SJSA1 (cell line): Measurements from ENCODE around the gene FOXC2. TPM values are rescaled to one million over a fixed set of nuclear protein-coding genes. Genes with fewer than 3 reads are reported as not detected.
A peak's percentile ranks its signal among the peaks of the same experiment; 100 is the strongest.

ENCODE experiments used
- DNase-seq, 2 experiments: peaks; one replicate each; pipeline ENCODE4 v3.0.0-alpha.2; 2015 to 2020; ENCODE audit warnings: low spot score in 2 of 2, low read depth in 1 of 2
- H3K27ac ChIP-seq: fragments of 250-450 bp; sonication (Bioruptor Pico); 2 replicates; pipeline ENCODE4 v1.5.1; 2020; ENCODE audit warnings: mild to moderate bottlenecking, moderate library complexity
- H3K27me3 ChIP-seq: fragments of 250-450 bp; sonication (Bioruptor Pico); replicated peaks from 2 replicates; pipeline ENCODE4 v1.5.1; 2020; ENCODE audit warnings: mild to moderate bottlenecking, moderate library complexity
- H3K36me3 ChIP-seq: fragments of 250-450 bp; sonication (Bioruptor Pico); 2 replicates; pipeline ENCODE4 v1.5.1; 2020; ENCODE audit warnings: mild to moderate bottlenecking
- H3K4me1 ChIP-seq: fragments of 250-450 bp; sonication (Bioruptor Pico); replicated peaks from 2 replicates; pipeline ENCODE4 v1.6.1; 2021; ENCODE audit warnings: mild to moderate bottlenecking
- H3K4me3 ChIP-seq: fragments of 250-450 bp; sonication (Bioruptor Pico); 2 replicates; pipeline ENCODE4 v1.5.1; 2020; ENCODE audit warnings: mild to moderate bottlenecking
- H3K9me3 ChIP-seq: fragments of 250-450 bp; sonication (Bioruptor Pico); replicated peaks from 2 replicates; pipeline ENCODE4 v1.5.1; 2020; ENCODE audit warnings: mild to moderate bottlenecking
- total RNA-seq: library from RNA; depleted of rRNA; stranded (reverse); fragments of >200 nt; shearing (Covaris generic); gene quantifications from 2 replicates; pipeline ENCODE4 v1.2.3, GENCODE V29; 2014

FOXC2 gene
- total RNA-seq, 1 experiment from 2014 or later, result 3.9 TPM

DNA sequence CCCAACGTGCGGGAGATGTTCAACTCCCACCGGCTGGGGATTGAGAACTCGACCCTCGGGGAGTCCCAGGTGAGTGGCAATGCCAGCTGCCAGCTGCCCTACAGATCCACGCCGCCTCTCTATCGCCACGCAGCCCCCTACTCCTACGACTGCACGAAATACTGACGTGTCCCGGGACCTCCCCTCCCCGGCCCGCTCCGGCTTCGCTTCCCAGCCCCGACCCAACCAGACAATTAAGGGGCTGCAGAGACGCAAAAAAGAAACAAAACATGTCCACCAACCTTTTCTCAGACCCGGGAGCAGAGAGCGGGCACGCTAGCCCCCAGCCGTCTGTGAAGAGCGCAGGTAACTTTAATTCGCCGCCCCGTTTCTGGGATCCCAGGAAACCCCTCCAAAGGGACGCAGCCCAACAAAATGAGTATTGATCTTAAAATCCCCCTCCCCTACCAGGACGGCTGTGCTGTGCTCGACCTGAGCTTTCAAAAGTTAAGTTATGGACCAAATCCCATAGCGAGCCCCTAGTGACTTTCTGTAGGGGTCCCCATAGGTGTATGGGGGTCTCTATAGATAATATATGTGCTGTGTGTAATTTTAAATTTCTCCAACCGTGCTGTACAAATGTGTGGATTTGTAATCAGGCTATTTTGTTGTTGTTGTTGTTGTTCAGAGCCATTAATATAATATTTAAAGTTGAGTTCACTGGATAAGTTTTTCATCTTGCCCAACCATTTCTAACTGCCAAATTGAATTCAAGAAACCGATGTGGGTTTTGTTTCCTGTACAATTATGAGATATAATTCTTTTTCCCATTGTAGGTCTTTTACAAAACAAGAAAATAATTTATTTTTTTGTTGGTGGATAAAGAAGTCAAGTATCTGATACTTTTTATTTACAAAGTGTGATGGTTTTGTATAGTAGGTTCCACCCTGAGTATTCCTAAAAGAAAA, 2.3 kb downstream of the FOXC2 start:
- H3K4me3 ChIP-seq, result peak overlapping the region; percentile 82
- H3K36me3 ChIP-seq, result peaks cover 70% of the 10 kb centered on the region
- peaks cover 46% of the 10 kb centered on the region for H3K4me1 ChIP-seq
- peak overlapping the region; percentile 82 for H3K27ac ChIP-seq
- H3K9me3 ChIP-seq, result 0 out of 2 replicates have a peak, but pooled peaks cover 3% of the 10 kb centered on the region
- H3K27me3 ChIP-seq, result no peaks in the 10 kb centered on the region
- peak in 1 of 2 experiments; percentile 54 for DNase-seq

DNA sequence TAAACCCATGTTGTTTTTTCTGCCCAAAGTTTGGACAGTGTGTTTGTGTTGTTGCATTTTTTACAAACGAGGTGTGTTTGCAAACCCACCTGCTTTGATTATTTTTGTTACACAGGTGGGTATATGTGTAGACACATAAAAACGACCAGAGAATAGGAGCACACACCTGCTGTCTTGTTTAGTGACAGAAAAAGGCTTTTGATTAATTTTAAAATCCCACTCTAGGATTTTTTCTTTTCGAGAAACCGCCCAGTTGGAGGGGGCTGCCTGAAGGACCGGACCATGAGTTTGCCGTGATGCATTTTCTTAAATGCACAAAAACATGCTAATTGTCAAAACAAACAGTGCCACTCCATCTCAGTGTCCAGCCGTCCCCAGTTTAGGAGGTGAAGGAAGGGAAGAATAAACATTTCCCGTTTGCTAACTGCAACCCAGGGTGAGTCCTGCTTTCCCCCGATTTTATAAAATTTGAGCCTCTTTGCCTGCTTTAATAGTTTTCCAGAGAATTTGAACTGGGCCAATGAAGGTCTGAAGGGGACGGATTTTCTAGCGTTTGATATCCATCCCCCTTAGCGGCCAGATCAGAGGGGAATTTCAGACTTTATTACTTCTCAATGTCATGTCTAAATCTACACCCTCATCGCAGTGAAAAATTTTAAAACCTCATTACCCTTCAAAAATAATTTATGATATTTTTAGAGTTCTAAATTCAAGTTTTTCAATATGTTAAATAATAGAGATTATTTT, 3.2 kb downstream of the FOXC2 start:
- Histone ChIP-seq H3K27me3 (no peaks in the 10 kb centered on the region), H3K36me3 (peaks cover 79% of the 10 kb centered on the region), H3K4me3 (peak overlapping the region; percentile 82), H3K27ac (peak overlapping the region; percentile 82), H3K4me1 (peaks cover 45% of the 10 kb centered on the region), H3K9me3 (0 out of 2 replicates have a peak, but pooled peaks cover 3% of the 10 kb centered on the region)
- peak in 1 of 2 experiments; percentile 65 for DNase-seq

DNA sequence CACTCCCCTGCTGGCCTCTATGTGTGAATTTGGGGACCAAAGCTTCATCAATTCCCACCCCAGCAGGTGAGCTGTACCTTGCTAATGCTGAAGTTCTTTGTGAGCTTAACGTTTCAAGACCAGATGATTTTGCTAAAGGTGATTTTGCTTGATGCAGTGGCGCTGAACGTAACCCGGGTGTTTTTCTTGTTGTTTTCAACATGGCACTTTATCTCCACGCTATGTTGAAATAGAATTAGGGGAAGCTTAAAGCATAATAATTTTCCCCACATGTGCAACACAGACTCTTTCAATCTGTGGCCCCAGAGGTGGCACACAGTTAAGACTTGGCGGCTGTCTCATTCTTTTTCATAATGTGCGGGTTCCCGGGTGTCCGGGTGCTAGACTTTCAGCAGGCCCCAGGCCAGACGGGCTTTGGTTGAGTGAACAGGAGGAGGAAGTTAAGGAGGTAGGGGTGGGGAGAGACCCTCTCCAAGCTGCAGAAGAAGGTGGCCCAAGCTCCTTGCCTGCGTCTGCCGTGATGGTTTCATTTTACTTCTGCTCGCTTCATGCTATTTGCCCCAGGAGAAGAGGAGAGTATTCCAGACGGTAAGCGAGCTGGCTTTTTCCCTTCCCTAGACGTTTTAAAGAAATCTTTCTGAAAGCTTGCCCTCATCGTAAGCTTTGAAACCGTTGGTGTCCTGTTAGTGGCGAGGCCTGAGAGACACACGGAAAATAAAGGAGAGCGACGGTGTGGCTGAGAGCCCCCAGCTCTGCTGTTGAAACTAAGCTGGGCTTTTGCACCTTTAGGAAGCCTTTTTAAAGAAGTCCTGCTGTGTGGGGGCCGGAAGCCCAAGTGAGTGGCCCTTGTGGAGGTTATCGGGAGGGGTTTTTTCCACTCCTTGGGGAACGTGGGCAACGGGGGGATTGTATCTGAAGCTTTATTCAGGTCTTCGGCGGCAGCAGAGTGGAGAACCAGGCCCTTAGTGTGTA, 4.2 kb downstream of the FOXC2 start:
- peaks cover 89% of the 10 kb centered on the region for H3K36me3 ChIP-seq
- no peaks in the 10 kb centered on the region for H3K27me3 ChIP-seq
- peaks cover 45% of the 10 kb centered on the region for H3K4me1 ChIP-seq
- H3K4me3 ChIP-seq, result peak overlapping the region; percentile 82
- peak overlapping the region; percentile 82 for H3K27ac ChIP-seq
- 0 out of 2 replicates have a peak, but pooled peaks cover 3% of the 10 kb centered on the region for H3K9me3 ChIP-seq
- DNase-seq, result peak in 1 of 2 experiments; percentile 70

DNA sequence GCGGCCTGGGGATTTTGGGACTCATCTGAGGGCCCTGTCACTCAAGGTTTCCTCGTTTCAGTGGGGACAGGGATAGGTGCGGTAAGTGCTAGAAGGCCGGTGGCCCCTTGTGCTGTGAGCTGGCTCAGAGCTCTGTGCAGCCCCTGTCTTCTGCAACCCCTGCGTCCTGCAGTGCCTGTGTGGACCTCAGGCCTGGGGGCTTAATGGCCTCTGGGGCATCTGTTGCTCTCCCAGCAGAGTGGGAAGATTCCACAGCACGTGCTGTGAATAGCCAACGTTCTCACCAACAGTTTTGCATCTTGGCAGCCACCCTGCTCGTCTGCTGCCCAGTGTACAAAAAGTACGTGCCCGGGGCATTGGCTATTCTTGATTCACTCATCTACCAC, 4.9 kb downstream of the FOXC2 start:
- Histone ChIP-seq H3K36me3 (peaks cover 93% of the 10 kb centered on the region), H3K9me3 (0 out of 2 replicates have a peak, but pooled peaks cover 3% of the 10 kb centered on the region), H3K27ac (peak overlapping the region; percentile 82), H3K4me3 (peak overlapping the region; percentile 82), H3K4me1 (peaks cover 44% of the 10 kb centered on the region), H3K27me3 (no peaks in the 10 kb centered on the region)
- no peak for DNase-seq

DNA sequence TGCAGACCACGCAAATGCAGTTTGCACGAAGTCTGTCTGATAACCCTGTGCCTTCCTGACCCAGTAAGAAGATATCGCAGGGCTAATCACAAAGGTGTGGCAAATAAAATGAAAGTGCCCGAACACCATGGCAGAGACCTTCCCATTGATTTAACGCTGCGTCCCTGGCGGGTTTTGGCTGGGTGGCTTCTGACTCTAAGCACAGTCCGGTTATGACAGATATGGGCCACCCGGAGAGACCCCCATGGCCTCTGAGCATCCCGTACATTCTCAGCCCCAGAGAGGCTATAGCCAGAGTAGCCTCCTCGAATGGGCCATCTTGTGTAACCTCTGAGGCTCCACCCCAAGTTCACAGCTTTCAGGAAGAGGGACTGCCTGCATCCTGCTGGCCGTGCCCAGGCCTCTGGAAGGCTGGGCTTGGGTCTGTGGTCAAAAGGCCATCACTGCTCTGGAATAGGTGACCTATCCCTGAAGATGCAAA, 5.5 kb downstream of the FOXC2 start:
- 0 out of 2 replicates have a peak, but pooled peaks cover 2% of the 10 kb centered on the region for H3K9me3 ChIP-seq
- no peak overlapping the region for H3K4me3 ChIP-seq
- DNase-seq, result no peak
- H3K27me3 ChIP-seq, result no peaks in the 10 kb centered on the region
- peak overlapping the region; percentile 82; the same call in 1 of the 2 replicates for H3K27ac ChIP-seq
- H3K4me1 ChIP-seq, result peaks cover 49% of the 10 kb centered on the region
- peaks cover 95% of the 10 kb centered on the region for H3K36me3 ChIP-seq

DNA sequence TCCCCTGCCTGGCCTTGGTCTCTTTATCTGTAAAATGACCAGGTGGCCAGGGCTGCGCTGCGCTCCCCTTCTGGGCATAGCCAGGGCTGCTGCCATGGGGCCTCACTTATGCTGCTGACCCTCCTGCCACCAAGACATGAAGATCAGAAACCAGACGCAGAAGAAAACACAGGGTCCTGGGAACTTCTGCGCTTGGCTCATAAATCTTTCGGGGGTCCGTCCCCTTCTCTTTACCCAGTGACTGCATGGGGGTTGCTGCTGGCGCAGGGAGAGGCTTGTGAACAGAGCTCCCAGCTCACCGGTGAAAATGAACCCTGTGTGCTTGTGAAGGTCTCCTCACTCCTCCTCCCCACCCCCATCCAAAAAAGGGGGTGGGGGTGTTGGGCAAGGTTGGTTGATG, 6.0 kb downstream of the FOXC2 start:
- Histone ChIP-seq H3K9me3 (no peaks in the 10 kb centered on the region), H3K36me3 (peaks cover 90% of the 10 kb centered on the region), H3K4me1 (peaks cover 55% of the 10 kb centered on the region), H3K27me3 (no peaks in the 10 kb centered on the region), H3K27ac (peak overlapping the region; percentile 82; the same call in 1 of the 2 replicates), H3K4me3 (no peak overlapping the region)
- no peak for DNase-seq

DNA sequence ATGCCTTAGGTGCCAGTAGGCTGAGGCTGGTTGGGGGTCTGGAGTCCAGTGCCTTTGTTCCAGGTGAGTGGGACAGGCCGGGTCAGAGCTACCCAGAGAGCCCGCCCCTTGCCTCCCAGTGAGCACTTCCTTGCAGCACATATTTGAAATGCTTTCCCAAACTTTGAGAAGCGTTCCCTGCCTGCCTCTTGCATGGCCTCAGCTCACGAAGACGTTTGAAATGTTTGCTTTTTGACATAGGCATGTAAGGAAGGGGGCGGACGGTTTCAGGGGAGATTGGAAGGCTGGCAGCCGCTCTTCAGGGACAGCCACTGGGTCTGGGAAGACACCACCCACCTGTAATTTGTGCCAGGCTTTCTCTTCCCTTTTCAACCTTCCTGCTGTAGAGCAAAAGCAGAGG, 6.6 kb downstream of the FOXC2 start:
- DNase-seq, result peak in 1 of 2 experiments; percentile 71
- Histone ChIP-seq H3K27ac (peak overlapping the region; percentile 82; the same call in 1 of the 2 replicates), H3K27me3 (no peaks in the 10 kb centered on the region), H3K36me3 (peaks cover 84% of the 10 kb centered on the region), H3K4me1 (peaks cover 59% of the 10 kb centered on the region), H3K4me3 (no peak overlapping the region), H3K9me3 (no peaks in the 10 kb centered on the region)

DNA sequence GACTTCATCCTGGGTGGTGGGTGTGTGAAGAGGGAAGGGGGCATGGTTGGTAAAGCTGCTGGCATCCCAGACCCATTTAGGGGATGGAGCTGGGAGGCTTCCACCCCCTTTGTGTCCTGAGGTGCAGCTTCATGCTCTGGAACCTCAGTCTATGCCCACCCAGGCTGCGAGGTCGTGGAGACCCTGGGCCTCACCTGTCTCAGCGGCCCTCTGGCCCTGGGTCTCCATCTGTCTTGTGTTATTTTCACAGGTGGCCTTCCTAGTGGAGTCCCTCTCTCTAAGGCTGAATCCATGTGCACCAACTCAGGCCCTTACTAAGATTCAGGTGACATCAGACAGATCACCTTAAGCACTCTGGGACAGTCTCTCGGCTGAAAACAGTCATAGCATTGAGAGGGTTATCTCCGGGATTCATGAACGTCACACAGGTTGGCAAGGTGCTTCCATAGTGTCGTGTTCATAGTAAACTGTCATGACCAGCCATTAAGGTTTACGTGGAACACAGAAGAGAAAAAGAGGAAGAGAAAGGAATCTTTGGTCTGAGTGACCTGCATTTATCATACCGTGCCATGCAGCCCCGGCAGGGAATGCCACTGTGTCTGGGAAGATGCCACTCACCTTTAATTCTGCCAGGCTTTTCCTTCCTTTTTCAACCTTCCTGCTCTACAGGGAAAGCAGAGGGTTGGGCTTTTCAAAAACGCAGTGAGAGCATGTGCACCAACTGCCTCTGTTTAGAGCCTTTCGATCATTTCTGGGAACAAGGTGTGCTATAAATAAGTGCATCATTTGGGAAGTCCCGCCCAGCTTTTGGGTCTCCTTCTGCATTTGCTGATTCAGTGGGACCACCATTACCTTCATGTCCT, 7.2 kb downstream of the FOXC2 start:
- peaks cover 81% of the 10 kb centered on the region for H3K36me3 ChIP-seq
- no peaks in the 10 kb centered on the region for H3K27me3 ChIP-seq
- no peaks in the 10 kb centered on the region for H3K9me3 ChIP-seq
- H3K4me1 ChIP-seq, result peaks cover 63% of the 10 kb centered on the region
- no peak for DNase-seq
- H3K27ac ChIP-seq, result 0 out of 2 replicates have a peak overlapping the region, but pooled peaks have one; percentile 82
- H3K4me3 ChIP-seq, result no peak overlapping the region

DNA sequence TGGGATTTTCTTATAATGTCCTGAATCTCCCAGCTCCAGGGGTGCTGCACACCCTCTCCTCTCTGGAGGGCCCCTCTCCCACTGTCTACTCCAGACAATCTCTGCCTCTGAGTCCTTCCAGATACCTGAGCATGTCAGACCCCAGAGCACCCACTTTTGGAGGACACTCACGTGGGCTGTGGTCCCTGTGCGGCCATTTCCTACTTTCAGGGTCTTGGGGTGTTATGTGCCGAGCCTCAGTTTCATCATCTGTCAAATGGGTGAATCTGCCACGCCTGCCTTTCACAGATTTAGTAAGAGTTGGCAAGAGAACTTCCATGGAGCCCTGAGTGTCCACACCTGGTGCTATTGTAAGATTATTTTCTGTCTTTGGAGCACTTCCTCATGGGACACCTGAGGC, 8.0 kb downstream of the FOXC2 start:
- DNase-seq, result no peak
- Histone ChIP-seq H3K36me3 (peaks cover 81% of the 10 kb centered on the region), H3K27ac (no peak overlapping the region), H3K9me3 (no peaks in the 10 kb centered on the region), H3K4me3 (no peak overlapping the region), H3K4me1 (peaks cover 63% of the 10 kb centered on the region), H3K27me3 (no peaks in the 10 kb centered on the region)

DNA sequence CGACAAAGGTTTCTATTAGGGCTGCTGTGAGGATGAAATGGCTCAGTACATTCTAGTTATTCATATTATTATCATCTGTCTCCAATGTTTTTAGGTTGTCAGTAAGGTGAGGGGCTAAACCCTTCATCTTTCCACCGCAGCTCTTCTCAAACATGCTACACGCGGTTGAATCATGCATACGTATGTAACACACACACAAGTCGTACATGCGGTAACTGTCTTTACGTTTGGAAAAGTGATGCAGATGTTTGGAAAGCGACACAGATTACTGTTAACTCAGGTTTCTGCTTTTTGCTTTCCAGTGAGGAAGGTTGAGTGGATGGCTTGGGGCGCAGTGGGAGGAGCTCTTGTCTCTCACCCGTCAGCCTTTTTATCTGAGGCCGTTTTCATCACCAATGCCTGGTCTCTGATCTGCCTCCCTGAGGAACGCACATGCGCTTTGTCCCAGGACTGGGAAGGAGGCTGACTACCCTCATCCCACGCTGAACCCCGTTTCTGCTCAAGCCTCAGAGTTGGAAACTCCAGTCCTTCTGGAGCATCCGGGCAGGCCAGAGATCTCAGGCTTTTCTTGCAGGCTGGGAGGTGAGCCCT, 8.6 kb downstream of the FOXC2 start:
- Histone ChIP-seq H3K4me3 (no peak overlapping the region), H3K9me3 (no peaks in the 10 kb centered on the region), H3K27ac (no peak overlapping the region), H3K4me1 (peaks cover 63% of the 10 kb centered on the region), H3K27me3 (no peaks in the 10 kb centered on the region), H3K36me3 (peaks cover 81% of the 10 kb centered on the region)
- no peak for DNase-seq

DNA sequence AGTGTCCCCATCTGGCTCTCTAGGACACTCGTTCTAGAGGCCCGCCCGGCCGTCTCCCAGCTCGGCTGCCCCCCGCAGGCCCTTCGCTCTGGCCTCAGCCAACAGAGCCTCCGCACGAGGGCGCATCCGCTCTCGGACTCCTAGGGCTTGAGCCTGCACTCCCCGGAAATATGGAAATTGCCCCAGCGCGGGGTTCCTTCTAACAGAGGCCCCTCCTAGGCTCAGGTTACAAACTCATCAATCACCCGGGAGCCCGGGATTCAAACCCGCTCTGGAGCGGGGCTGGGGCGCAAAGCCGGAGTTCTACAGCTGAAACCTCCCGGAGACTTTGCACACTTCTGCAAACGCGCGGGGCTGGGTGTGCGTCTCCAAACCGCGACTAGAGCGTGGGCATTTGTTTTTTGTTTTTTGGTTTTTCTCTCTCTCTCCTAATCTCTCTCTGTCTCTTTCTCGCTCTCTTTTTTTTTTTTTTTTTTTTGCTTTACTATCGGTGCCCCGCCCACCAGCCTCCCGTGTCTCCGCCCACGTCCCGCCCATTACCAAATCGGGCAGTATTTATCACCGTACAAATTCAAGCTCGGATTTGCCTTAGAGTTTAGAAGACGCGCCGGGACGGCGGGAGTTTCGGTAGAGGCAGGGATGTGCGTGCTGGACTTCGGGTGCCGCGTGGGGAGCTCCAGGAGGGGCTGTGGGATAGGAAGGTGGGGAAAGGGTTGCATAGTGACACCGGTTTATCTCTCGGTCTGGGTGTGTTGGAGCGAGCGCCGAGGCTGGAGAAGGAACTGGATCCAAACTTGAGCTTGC, 9.3 kb downstream of the FOXC2 start:
- Histone ChIP-seq H3K4me3 (no peak overlapping the region), H3K27ac (no peak overlapping the region; the same call in 1 of the 2 replicates), H3K27me3 (no peaks in the 10 kb centered on the region), H3K9me3 (no peaks in the 10 kb centered on the region), H3K4me1 (peaks cover 57% of the 10 kb centered on the region), H3K36me3 (peaks cover 81% of the 10 kb centered on the region)
- no peak for DNase-seq
